Keratinocyte (primary cell): ENCODE data around the gene INSR.

Experiments used
- CTCF ChIP-seq, 3 experiments: IDR thresholded peaks in 1 of 3; conservative IDR thresholded peaks in 1 of 3; optimal IDR thresholded peaks in 1 of 3; 2 replicates in 2 of 3; 3 replicates in 1 of 3; pipeline versions ENCODE3 to v1.5.1; 2011; ENCODE audit warnings: low read length in 3 of 3, mild to moderate bottlenecking in 3 of 3, moderate library complexity in 2 of 3, control low read depth in 1 of 3, inconsistent platforms in 1 of 3; ENCODE audit not compliant: insufficient read depth in 2 of 3; ENCODE audit errors: extremely low read depth in 1 of 3
- EZH2 ChIP-seq: IDR thresholded peaks from one replicate; pipeline ENCODE4 v1.6.1; 2012; ENCODE audit warnings: inconsistent platforms, mild to moderate bottlenecking, low read length, moderate library complexity

- TF ChIP-seq CTCF (optimal IDR thresholded peaks at IDR 0.05 in 1 of 3, IDR thresholded peaks at IDR 0.05 in 1 of 3, conservative IDR thresholded peaks at IDR 0.05 in 1 of 3; ENCODE audit: extremely low read depth in 1 of 3, insufficient read depth in 2 of 3, low read length in 3 of 3), result no peak
- TF ChIP-seq EZH2, result no peak
Observed at GRCh38 chr19:7153022-7153421, 141.2 kb downstream of the INSR start.
